GM18520 (cell line): ENCODE measurements around the gene TRIM2.
"Not testable (repeated sequence)": the region's sequence is repeated elsewhere in the genome, so short reads cannot be mapped to it uniquely, and the experiment has no call there.

Experiments used
- ATAC-seq: cut with Tn5 transposase; IDR thresholded peaks from one replicate; pipeline ENCODE4 v1.9.1; 2021; ENCODE audit not compliant: unreplicated experiment

The TRIM2 gene

GRCh38 chr4:153204247-153204671 lies at the start of gene TRIM2:
TRIM2 (plus strand) TSS chr4:153204443; CDS start chr4:153204531, 88 bp downstream.
- ATAC-seq: no peak

DNA sequence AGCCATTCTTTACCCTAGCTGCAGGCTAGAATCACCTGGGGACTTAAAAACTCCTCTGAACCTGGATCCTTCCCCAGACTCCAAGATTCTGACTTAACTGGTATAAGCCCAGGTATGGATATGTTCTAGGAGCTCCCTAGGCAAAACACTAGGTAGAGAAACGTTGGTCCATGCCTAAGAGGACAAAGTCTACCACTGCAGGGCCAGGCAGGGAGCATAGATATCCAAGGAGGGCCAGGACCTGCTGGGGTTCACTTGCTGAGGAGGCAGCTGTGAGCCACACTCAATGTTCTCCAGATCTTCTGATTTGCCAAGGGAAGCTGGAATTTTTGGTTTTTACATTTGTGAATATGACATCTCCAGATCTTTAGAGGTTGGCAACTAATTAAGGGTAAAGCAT lies 48.6 kb upstream of the TRIM2 start:
- ATAC-seq: no peak

DNA sequence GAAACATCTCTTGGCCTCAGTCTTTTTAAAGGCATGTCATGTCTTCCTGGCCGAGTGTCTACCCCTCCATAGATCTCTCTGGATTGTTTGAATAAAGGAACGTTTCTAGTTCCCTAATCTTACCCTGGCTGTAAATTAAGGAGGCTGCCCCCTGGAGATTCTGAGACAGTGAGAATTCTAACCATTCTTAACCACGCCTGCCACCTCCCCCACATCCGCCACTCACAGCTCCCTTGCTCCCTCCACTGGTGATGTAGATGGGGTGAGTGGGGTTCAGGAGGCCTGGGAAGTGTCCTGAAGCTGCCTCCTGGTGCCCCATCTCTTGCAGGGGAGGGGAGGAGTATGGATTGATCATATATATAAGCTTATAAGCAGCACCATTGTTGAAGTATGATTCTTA lies 48.0 kb upstream of the TRIM2 start:
- ATAC-seq: no peak

GRCh38 chr4:153156721-153157120 lies 47.5 kb upstream of the TRIM2 start:
- no peak for ATAC-seq

- no peak for ATAC-seq
Observed at GRCh38 chr4:153159016-153159415, 45.2 kb upstream of the TRIM2 start.

- no peak for ATAC-seq
Observed at GRCh38 chr4:153159728-153160221, 44.5 kb upstream of the TRIM2 start.

- no peak for ATAC-seq
Observed at GRCh38 chr4:153160821-153161220, 43.4 kb upstream of the TRIM2 start.

DNA sequence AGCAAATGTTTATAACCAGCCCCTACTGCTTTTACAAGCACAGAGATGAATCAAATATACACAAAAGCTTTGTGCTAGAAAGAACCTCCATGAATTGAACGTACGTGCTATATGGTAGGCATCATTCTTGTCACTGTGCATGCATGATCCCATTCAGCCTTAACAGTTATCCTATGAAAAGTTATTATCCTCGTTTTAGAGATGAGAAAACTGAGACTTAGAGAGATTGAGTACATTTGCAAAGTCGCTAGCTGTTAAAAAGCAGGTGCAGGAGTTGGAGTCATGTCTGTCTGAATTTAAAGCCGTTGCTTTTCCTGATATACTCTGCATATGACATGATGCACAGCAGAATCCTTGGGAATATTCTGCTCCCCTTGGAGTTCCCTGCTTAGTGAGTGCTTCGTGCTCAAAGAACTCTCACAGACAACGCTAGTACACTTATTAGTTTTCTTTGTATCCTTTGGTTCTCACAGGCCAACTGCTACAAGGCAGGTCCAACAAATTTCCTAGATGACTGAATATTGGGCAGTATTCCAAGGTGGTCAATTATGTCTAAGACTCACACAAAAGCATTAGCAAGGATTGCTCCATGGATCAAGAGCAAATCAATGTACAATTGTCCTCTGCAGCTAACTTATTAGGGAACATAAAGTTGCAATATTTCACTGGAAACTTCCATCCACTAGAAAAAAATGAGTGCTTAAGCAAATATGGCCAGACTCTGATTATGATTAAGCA lies 42.8 kb upstream of the TRIM2 start:
- ATAC-seq: no peak

DNA sequence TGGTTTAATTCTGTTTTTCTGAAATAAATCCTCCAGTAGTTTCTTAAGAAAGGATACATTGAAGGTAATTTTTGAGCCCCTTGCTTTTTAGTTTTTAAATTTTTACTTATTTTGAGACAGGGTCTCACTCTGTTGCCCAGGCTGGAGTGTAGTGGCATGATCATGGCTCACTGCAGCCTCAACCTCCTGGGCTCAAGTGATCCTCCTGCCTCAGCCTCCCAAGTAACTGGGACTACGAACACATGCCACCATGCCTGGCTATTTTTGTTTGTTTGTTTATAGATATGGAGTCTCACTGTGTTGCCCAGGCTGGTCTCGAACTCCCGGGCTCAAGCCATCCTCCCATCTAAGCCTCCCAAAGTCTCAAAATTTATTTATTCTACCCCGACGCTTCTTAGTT lies 39.0 kb upstream of the TRIM2 start:
- not testable (repeated sequence) for ATAC-seq

DNA sequence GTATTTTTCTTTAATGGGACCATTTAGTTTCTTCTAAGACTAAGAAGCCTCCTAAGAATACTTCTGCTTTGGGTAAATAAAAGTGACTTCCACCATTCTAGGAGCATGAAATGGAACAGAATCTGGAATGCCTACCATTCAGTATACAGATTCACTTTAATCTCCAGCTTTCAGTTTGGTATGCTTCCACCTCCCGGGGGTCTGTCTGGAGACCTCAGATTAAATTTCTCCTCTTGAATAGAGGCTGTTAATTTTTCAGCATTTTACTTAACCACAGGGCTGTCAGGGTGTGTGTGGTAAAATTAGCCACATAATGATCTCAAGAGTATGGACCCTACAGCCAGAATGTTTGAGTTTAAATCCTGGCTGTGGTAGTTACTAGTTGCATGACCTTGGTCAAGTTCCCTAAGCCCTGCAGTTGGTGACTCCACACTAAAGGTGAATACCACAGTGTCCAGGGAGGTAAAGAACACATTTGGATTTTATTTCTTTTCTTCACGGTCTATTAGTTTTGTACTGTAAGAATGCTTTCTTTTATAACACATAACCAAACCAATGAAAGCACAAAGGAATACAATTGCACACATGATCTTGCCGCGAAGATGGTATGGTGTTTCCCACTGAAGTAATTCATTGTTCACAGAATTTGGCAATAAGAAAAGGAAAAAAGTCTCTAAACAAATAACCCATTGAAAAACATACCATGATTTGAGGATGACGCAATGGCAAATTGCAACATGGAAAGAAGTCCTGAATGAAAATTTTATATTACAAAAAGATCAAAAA lies 37.3 kb upstream of the TRIM2 start:
- no peak for ATAC-seq

- no peak for ATAC-seq
Observed at GRCh38 chr4:153169776-153170175, 34.5 kb upstream of the TRIM2 start.

GRCh38 chr4:153170407-153170806 lies 33.8 kb upstream of the TRIM2 start:
- ATAC-seq: no peak

DNA sequence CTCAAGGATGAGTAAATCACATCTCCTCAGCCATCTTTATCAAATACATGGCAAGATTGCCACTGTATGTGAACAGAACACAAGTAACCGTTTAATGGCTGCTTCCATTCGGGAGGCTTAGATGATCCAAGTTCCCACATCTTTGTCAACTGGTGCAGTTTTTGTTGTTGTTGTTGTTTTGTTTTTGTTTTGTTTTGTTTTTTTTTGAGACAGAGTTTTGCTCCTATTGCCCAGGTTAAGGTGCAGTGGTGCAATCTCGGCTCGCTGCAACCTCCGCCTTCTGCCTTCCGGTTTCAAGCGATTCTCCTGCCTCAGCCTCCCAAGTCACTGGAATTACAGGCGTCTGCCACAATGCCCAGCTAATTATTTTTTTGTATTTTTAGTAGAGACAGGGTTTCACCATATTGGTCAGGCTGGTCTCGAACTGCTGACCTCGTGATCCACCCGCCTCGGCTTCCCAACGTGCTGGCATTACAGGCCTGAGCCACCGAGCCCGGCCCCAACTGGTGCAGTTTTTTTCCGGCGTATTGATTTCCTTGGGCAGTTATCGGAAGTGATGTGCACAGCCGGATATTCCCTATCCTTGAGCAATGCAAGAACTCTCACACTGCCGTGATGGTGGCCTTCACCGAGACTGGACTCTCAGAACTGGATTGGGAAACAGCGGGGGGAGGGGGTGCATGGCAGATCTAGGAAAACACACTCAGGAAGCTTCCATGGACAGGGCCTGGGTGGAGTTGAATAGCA lies 29.2 kb upstream of the TRIM2 start:
- no peak for ATAC-seq

- no peak for ATAC-seq
Observed at GRCh38 chr4:153176938-153177337, 27.3 kb upstream of the TRIM2 start.

- ATAC-seq: no peak
Observed at GRCh38 chr4:153177841-153178240, 26.4 kb upstream of the TRIM2 start.

GRCh38 chr4:153179100-153179499 lies 25.1 kb upstream of the TRIM2 start:
- ATAC-seq: no peak

GRCh38 chr4:153181293-153181692 lies 22.9 kb upstream of the TRIM2 start:
- no peak for ATAC-seq

DNA sequence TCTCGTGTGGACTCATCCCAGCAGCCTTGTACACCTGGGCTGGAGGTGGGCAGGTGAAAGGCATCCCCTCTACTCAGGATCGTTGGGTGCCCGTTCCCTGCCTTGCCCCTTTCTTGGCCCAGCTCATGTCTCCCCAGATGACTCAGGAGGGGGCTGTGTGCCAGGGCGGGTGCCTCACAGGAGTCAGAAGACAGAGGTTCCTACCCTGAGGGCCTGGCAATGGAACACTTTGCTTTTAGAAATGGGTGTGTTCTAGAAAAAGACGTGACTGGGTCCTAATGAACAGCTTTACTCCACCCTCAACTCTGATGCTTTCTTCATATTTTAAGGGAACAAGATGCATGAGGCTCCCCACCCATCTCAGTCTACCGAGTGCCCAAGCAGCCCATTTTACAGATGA lies 22.5 kb upstream of the TRIM2 start:
- no peak for ATAC-seq

DNA sequence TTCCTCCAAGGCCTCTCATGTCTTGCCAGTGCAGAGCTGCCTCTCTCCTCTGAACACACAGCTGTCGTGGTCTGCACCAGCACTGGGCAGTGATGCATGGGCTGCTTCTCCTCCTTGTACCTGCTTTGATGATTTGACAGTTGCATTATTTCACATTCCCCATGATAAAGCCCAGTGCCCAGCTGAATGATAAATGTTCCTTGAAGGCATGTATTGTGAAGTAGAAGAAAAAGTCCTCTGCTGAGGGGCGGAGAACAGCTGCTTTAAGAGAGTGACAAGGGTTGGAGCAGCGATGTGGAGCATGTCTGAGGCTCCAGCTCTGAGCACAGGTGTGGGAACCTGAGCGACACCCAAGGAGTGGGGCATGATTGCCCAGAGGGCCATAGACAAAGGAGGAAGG lies 21.1 kb upstream of the TRIM2 start:
- ATAC-seq: no peak

DNA sequence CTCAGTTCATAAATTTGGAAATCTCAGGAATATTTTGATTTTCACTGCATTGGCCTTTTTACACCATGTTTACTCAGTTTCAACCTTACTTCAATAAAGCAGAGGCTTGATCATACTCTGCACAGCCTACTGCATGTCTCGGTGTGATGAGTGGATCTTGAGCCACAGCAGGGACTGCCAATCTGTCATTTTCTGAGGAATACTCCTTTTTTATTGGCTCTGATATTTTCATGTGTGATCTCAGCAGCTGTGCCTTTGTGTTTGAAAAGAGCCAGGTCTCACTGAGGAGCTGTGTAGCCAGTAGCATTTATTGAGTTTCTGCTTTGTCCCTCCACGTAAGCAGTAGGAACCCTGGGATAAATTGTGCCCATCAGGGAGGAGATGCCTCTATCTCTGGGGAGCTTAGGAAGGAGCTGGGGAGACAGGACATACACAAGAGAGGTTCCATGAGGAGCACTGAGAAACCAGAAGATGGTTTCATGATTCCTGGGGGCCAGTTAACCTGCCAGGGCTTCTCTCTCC lies 18.9 kb upstream of the TRIM2 start:
- no peak for ATAC-seq

GRCh38 chr4:153186046-153186728 lies 18.1 kb upstream of the TRIM2 start:
- no peak for ATAC-seq
